GM23338 (cell line): ENCODE results near the gene SLC6A7. TPM values are rescaled to one million over a fixed set of nuclear protein-coding genes. Genes with fewer than 3 reads are reported as not detected.

Experiments used
- ATAC-seq: fragments of 200-7000 bp; cut with Tn5 transposase; 3 replicates; pipeline ENCODE4 v1.9.1; 2020
- DNase-seq: peaks from one replicate; pipeline ENCODE4 v3.0.0-alpha.2; 2015; ENCODE audit warnings: low spot score
- H2AFZ ChIP-seq: fragments of 200-600 bp; sonication (generic); 2 replicates; pipeline ENCODE4 v1.8.0; 2016; ENCODE audit warnings: antibody characterized with exemption, mild to moderate bottlenecking, moderate library complexity
- H3F3A ChIP-seq: fragments of 200-600 bp; sonication (generic); replicated peaks from 2 replicates; pipeline ENCODE4 v1.8.0; 2017; ENCODE audit warnings: antibody characterized with exemption, mixed run types, low read depth
- H3K27ac ChIP-seq: fragments of 200-600 bp; sonication (generic); 2 replicates; pipeline ENCODE4 v1.6.1; 2016; ENCODE audit warnings: low read depth
- H3K27me3 ChIP-seq: fragments of 200-600 bp; sonication (generic); 2 replicates; pipeline ENCODE4 v1.8.0; 2016; ENCODE audit warnings: mild to moderate bottlenecking, mixed run types, moderate library complexity; ENCODE audit not compliant: insufficient read depth
- H3K36me3 ChIP-seq: fragments of 200-600 bp; sonication (generic); 2 replicates; pipeline ENCODE4 v1.8.0; 2016; ENCODE audit warnings: mild to moderate bottlenecking; ENCODE audit not compliant: insufficient read depth
- H3K4me1 ChIP-seq: fragments of 200-600 bp; sonication (generic); 2 replicates; pipeline ENCODE4 v1.8.0; 2016; ENCODE audit warnings: mild to moderate bottlenecking, moderate library complexity; ENCODE audit not compliant: insufficient read depth
- H3K4me2 ChIP-seq: fragments of 200-600 bp; sonication (generic); 2 replicates; pipeline ENCODE4 v1.7.1; 2017; ENCODE audit warnings: mixed run types
- H3K4me3 ChIP-seq: fragments of 200-600 bp; sonication (generic); 2 replicates; pipeline ENCODE4 v1.6.1; 2016; ENCODE audit warnings: mixed run types
- H3K79me2 ChIP-seq: fragments of 200-600 bp; sonication (generic); replicated peaks from 2 replicates; pipeline ENCODE4 v1.8.0; 2017; ENCODE audit warnings: mild to moderate bottlenecking; ENCODE audit not compliant: insufficient read depth
- H3K9me2 ChIP-seq: fragments of 200-600 bp; sonication (generic); 2 replicates; pipeline ENCODE4 v1.8.0; 2017; ENCODE audit not compliant: insufficient read depth
- H4K20me1 ChIP-seq: fragments of 200-600 bp; sonication (generic); replicated peaks from 2 replicates; pipeline ENCODE4 v1.8.0; 2017; ENCODE audit warnings: mild to moderate bottlenecking; ENCODE audit not compliant: insufficient read depth
- H3K27ac Mint-ChIP-seq: 2 replicates; pipeline ENCODE4 v1.8.0; 2020; ENCODE audit warnings: inconsistent platforms, mild to moderate bottlenecking, moderate library complexity, mixed read lengths
- H3K27me3 Mint-ChIP-seq: 3 replicates; pipeline ENCODE4 v1.8.0; 2022; ENCODE audit warnings: low read depth, mild to moderate bottlenecking, moderate library complexity, mixed read lengths, inconsistent platforms; ENCODE audit not compliant: insufficient read depth, poor library complexity
- H3K36me3 Mint-ChIP-seq: 3 replicates; pipeline ENCODE4 v1.8.0; 2021; ENCODE audit warnings: low read depth, mild to moderate bottlenecking, inconsistent platforms, moderate library complexity, mixed read lengths
- H3K4me1 Mint-ChIP-seq: 3 replicates; pipeline ENCODE4 v1.8.0; 2020; ENCODE audit warnings: mild to moderate bottlenecking, inconsistent platforms, mixed read lengths
- H3K4me3 Mint-ChIP-seq: 3 replicates; pipeline ENCODE4 v1.8.0; 2021; ENCODE audit warnings: moderate library complexity, mild to moderate bottlenecking, inconsistent platforms, mixed read lengths
- H3K9me3 Mint-ChIP-seq: 3 replicates; pipeline ENCODE4 v1.8.0; 2020; ENCODE audit warnings: moderate library complexity, mild to moderate bottlenecking, inconsistent platforms, mixed read lengths
- CREB1 ChIP-seq: fragments of 250-450 bp; sonication (Bioruptor Pico); IDR thresholded peaks from 2 replicates; pipeline ENCODE4 v1.5.0; 2020; ENCODE audit warnings: low read depth, mild to moderate bottlenecking, moderate library complexity
- EZH2 ChIP-seq: fragments of 200-600 bp; sonication (generic); IDR thresholded peaks from one replicate; pipeline ENCODE4 v1.8.0; 2017; ENCODE audit warnings: antibody characterized with exemption, mild to moderate bottlenecking, low read depth; ENCODE audit not compliant: unreplicated experiment
- EZH2phosphoT487 ChIP-seq: fragments of 200-600 bp; sonication (generic); IDR thresholded peaks from one replicate; pipeline ENCODE4 v1.8.1; 2018; ENCODE audit warnings: antibody characterized with exemption; ENCODE audit not compliant: unreplicated experiment
- JUNB ChIP-seq: IDR thresholded peaks from one replicate; pipeline ENCODE4 v1.6.1; 2016; ENCODE audit warnings: antibody characterized with exemption; ENCODE audit not compliant: unreplicated experiment
- NANOG ChIP-seq: IDR thresholded peaks from 2 replicates; pipeline ENCODE4 v1.6.1; 2016; ENCODE audit warnings: antibody characterized with exemption, borderline replicate concordance
- POLR2AphosphoS5 ChIP-seq: IDR thresholded peaks from 2 replicates; pipeline ENCODE4 v1.6.1; 2016; ENCODE audit warnings: antibody characterized with exemption, low read depth
- STAT1 ChIP-seq: IDR thresholded peaks from one replicate; pipeline ENCODE4 v1.6.1; 2016; ENCODE audit warnings: antibody characterized with exemption; ENCODE audit not compliant: unreplicated experiment
- ZNF114 ChIP-seq: fragments of 250-450 bp; sonication (Bioruptor Pico); IDR thresholded peaks from 2 replicates; pipeline ENCODE4 v1.5.0; 2020; ENCODE audit warnings: mild to moderate bottlenecking, moderate library complexity
- ZNF331 ChIP-seq: fragments of 250-450 bp; sonication (Bioruptor Pico); IDR thresholded peaks from 2 replicates; pipeline ENCODE4 v1.5.0; 2020; ENCODE audit warnings: low read depth, mild to moderate bottlenecking, moderate library complexity
- polyA plus RNA-seq: library from polyadenylated mRNA; unstranded; fragments of >200 nt; fragmentation: Nextera tagmentation; extraction: Ambion mirVana; gene quantifications from 2 replicates; pipeline ENCODE4 v1.2.1, GENCODE V29; 2016
- total RNA-seq: library from RNA; depleted of rRNA; stranded (reverse); fragments of >200 nt; shearing (Covaris generic); gene quantifications from 2 replicates; pipeline ENCODE4 v1.2.3, GENCODE V29; 2014
- TF ChIP-seq, protein P1 (sequence below): IDR thresholded peaks from one replicate; pipeline ENCODE4 v1.6.1; 2018; ENCODE audit warnings: antibody characterized with exemption; ENCODE audit not compliant: unreplicated experiment
- TF ChIP-seq, protein P2 (sequence below), 2 experiments: fragments of 200-600 bp in 1 of 2; sonication (generic) in 1 of 2; conservative IDR thresholded peaks; 2 replicates each; pipeline versions ENCODE4 v1.5.1 to v1.6.1; 2016 to 2017; ENCODE audit warnings: antibody characterized with exemption in 2 of 2, low read depth in 2 of 2, mild to moderate bottlenecking in 2 of 2, moderate library complexity in 1 of 2
- TF ChIP-seq, protein P3 (sequence below): IDR thresholded peaks from 2 replicates; pipeline ENCODE4 v1.6.1; 2016; ENCODE audit warnings: antibody characterized with exemption
- TF ChIP-seq, protein P4 (sequence below): fragments of 250-450 bp; sonication (Bioruptor Pico); IDR thresholded peaks from 2 replicates; pipeline ENCODE4 v1.5.0; 2020; ENCODE audit warnings: mild to moderate bottlenecking, moderate library complexity

SLC6A7 gene
- total and polyA plus RNA-seq, 2 experiments from 2014 or later: not detected

DNA sequence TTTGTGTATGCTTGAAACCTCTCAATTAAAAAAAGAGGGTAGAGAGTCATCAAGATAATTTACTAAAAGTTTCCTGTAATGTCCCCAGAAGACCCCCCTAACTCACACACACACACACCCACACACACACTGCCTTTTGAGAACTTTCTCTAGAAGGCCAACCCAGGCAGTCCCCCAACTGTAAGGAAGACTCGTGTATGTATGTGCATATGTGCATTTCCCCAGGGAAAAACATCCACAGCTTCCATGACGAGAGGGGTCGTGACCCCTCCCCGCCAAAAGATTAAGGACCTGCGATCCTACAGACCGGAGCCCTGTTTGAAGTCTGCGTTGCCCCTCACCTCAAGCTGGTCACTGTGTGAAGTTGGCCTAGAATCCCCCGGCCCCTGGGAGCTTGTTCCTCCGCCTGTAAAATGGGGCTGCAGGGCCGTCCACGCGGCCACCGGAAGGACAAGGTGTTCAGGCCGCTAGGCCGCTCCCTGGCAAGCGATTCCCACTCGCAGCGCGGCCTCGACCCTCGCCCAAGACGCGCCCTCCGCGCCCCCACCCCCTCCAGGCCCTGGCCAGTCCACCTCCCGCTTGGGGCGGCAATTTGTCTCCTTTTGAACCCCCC is 23.7 kb upstream of the SLC6A7 start:
- no peaks in the 10 kb centered on the region for H3K9me2 ChIP-seq
- H3K27me3 Mint-ChIP-seq: peaks cover 76% of the 10 kb centered on the region
- peak overlapping the region; percentile 48; the same call in 1 of the 2 replicates for H3K4me3 ChIP-seq
- no peaks in the 10 kb centered on the region for H3K36me3 ChIP-seq
- no peak for ATAC-seq
- no peaks in the 10 kb centered on the region for H3K36me3 Mint-ChIP-seq
- no peak overlapping the region for H2AFZ ChIP-seq
- peak overlapping the region; percentile 55; the same call in 2 of the 3 replicates for H3K4me3 Mint-ChIP-seq
- H3K27me3 ChIP-seq: peaks cover 77% of the 10 kb centered on the region
- peaks cover 24% of the 10 kb centered on the region for H3K4me1 Mint-ChIP-seq
- H4K20me1 ChIP-seq: peaks cover 5% of the 10 kb centered on the region; the same call in 1 of the 2 replicates
- peaks cover 8% of the 10 kb centered on the region; the same call in 1 of the 2 replicates for H3F3A ChIP-seq
- peaks cover 4% of the 10 kb centered on the region; the same call in 1 of the 3 replicates for H3K9me3 Mint-ChIP-seq
- H3K27ac ChIP-seq: no peak overlapping the region
- peak overlapping the region; percentile 76 for H3K4me2 ChIP-seq
- peak; percentile 18 for DNase-seq
- H3K4me1 ChIP-seq: no peaks in the 10 kb centered on the region; the same call in 1 of the 2 replicates
- H3K27ac Mint-ChIP-seq: no peak overlapping the region
- H3K79me2 ChIP-seq: no peaks in the 10 kb centered on the region
- TF ChIP-seq, protein P1, sequence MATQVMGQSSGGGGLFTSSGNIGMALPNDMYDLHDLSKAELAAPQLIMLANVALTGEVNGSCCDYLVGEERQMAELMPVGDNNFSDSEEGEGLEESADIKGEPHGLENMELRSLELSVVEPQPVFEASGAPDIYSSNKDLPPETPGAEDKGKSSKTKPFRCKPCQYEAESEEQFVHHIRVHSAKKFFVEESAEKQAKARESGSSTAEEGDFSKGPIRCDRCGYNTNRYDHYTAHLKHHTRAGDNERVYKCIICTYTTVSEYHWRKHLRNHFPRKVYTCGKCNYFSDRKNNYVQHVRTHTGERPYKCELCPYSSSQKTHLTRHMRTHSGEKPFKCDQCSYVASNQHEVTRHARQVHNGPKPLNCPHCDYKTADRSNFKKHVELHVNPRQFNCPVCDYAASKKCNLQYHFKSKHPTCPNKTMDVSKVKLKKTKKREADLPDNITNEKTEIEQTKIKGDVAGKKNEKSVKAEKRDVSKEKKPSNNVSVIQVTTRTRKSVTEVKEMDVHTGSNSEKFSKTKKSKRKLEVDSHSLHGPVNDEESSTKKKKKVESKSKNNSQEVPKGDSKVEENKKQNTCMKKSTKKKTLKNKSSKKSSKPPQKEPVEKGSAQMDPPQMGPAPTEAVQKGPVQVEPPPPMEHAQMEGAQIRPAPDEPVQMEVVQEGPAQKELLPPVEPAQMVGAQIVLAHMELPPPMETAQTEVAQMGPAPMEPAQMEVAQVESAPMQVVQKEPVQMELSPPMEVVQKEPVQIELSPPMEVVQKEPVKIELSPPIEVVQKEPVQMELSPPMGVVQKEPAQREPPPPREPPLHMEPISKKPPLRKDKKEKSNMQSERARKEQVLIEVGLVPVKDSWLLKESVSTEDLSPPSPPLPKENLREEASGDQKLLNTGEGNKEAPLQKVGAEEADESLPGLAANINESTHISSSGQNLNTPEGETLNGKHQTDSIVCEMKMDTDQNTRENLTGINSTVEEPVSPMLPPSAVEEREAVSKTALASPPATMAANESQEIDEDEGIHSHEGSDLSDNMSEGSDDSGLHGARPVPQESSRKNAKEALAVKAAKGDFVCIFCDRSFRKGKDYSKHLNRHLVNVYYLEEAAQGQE: no peak
- TF ChIP-seq EZH2: no peak
- no peak for TF ChIP-seq EZH2phosphoT487
- no peak for TF ChIP-seq POLR2AphosphoS5
- no peak for TF ChIP-seq STAT1
- no peak for TF ChIP-seq ZNF331 (CRISPR knock-in tag)
- TF ChIP-seq JUNB: no peak
- TF ChIP-seq, protein P2, sequence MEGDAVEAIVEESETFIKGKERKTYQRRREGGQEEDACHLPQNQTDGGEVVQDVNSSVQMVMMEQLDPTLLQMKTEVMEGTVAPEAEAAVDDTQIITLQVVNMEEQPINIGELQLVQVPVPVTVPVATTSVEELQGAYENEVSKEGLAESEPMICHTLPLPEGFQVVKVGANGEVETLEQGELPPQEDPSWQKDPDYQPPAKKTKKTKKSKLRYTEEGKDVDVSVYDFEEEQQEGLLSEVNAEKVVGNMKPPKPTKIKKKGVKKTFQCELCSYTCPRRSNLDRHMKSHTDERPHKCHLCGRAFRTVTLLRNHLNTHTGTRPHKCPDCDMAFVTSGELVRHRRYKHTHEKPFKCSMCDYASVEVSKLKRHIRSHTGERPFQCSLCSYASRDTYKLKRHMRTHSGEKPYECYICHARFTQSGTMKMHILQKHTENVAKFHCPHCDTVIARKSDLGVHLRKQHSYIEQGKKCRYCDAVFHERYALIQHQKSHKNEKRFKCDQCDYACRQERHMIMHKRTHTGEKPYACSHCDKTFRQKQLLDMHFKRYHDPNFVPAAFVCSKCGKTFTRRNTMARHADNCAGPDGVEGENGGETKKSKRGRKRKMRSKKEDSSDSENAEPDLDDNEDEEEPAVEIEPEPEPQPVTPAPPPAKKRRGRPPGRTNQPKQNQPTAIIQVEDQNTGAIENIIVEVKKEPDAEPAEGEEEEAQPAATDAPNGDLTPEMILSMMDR (conservative IDR thresholded peaks at IDR 0.05; ENCODE audit: low read depth in 2 of 2): no peak
- no peak for TF ChIP-seq CREB1
- TF ChIP-seq, protein P3, sequence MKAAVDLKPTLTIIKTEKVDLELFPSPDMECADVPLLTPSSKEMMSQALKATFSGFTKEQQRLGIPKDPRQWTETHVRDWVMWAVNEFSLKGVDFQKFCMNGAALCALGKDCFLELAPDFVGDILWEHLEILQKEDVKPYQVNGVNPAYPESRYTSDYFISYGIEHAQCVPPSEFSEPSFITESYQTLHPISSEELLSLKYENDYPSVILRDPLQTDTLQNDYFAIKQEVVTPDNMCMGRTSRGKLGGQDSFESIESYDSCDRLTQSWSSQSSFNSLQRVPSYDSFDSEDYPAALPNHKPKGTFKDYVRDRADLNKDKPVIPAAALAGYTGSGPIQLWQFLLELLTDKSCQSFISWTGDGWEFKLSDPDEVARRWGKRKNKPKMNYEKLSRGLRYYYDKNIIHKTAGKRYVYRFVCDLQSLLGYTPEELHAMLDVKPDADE: no peak
- no peak for TF ChIP-seq ZNF114 (CRISPR knock-in tag)
- TF ChIP-seq NANOG: no peak
- TF ChIP-seq, protein P4, sequence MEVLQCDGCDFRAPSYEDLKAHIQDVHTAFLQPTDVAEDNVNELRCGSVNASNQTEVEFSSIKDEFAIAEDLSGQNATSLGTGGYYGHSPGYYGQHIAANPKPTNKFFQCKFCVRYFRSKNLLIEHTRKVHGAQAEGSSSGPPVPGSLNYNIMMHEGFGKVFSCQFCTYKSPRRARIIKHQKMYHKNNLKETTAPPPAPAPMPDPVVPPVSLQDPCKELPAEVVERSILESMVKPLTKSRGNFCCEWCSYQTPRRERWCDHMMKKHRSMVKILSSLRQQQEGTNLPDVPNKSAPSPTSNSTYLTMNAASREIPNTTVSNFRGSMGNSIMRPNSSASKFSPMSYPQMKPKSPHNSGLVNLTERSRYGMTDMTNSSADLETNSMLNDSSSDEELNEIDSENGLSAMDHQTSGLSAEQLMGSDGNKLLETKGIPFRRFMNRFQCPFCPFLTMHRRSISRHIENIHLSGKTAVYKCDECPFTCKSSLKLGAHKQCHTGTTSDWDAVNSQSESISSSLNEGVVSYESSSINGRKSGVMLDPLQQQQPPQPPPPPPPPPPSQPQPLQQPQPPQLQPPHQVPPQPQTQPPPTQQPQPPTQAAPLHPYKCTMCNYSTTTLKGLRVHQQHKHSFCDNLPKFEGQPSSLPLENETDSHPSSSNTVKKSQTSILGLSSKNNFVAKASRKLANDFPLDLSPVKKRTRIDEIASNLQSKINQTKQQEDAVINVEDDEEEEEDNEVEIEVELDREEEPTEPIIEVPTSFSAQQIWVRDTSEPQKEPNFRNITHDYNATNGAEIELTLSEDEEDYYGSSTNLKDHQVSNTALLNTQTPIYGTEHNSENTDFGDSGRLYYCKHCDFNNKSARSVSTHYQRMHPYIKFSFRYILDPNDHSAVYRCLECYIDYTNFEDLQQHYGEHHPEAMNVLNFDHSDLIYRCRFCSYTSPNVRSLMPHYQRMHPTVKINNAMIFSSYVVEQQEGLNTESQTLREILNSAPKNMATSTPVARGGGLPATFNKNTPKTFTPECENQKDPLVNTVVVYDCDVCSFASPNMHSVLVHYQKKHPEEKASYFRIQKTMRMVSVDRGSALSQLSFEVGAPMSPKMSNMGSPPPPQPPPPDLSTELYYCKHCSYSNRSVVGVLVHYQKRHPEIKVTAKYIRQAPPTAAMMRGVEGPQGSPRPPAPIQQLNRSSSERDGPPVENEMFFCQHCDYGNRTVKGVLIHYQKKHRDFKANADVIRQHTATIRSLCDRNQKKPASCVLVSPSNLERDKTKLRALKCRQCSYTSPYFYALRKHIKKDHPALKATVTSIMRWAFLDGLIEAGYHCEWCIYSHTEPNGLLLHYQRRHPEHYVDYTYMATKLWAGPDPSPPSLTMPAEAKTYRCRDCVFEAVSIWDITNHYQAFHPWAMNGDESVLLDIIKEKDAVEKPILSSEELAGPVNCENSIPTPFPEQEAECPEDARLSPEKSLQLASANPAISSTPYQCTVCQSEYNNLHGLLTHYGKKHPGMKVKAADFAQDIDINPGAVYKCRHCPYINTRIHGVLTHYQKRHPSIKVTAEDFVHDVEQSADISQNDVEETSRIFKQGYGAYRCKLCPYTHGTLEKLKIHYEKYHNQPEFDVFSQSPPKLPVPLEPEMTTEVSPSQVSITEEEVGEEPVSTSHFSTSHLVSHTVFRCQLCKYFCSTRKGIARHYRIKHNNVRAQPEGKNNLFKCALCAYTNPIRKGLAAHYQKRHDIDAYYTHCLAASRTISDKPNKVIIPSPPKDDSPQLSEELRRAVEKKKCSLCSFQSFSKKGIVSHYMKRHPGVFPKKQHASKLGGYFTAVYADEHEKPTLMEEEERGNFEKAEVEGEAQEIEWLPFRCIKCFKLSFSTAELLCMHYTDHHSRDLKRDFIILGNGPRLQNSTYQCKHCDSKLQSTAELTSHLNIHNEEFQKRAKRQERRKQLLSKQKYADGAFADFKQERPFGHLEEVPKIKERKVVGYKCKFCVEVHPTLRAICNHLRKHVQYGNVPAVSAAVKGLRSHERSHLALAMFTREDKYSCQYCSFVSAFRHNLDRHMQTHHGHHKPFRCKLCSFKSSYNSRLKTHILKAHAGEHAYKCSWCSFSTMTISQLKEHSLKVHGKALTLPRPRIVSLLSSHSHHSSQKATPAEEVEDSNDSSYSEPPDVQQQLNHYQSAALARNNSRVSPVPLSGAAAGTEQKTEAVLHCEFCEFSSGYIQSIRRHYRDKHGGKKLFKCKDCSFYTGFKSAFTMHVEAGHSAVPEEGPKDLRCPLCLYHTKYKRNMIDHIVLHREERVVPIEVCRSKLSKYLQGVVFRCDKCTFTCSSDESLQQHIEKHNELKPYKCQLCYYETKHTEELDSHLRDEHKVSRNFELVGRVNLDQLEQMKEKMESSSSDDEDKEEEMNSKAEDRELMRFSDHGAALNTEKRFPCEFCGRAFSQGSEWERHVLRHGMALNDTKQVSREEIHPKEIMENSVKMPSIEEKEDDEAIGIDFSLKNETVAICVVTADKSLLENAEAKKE (CRISPR knock-in tag): no peak
